Measurements from ENCODE around the gene AHI1. TPM values are rescaled to one million over a fixed set of nuclear protein-coding genes. Genes with fewer than 3 reads are reported as not detected.
"Not testable (repeated sequence)": the region's sequence is repeated elsewhere in the genome, so short reads cannot be mapped to it uniquely, and the experiment has no call there.

Gene AHI1
- polyA plus RNA-seq, 3 donors = 45.4 to 83.3 (median 66.3) TPM

DNA sequence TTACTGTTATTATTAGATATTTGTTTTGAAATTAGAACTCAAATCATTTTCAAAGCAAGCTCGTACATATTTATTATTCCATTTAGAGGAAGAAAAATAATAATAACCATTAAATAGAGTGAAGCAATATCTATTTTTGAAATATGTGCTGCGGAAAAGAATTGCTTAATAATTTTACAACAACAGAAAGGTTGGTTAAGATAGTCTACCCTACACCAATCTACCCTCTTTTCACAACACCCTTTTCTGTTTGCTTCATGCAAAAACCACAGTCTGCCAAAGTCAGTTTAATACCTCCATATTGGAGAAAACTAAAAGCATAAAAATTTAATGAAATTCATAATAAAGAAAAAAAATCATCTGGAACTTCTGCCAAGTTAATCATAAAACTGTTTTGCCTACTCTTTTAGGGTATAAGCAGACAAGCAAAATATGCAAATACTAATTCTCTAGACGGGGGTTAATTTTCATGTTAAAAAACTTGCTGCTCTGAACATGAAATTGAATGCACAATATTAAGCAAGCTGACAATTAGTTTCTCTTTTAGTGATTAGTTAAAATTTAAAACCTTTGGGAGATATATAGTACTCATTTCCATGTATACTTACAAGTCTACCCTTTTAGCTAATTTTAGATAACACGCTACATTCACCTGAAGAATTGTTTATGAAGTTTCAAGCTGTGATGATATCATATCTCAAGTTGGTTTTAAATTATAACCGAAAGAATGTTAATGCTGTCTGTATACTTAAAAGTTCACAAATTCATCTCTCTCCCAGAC, 100.2 kb downstream of the AHI1 start:
- DNase-seq = no peak

GRCh38 chr6:135395136-135395535, 102.4 kb downstream of the AHI1 start:
- no peak for DNase-seq

DNA sequence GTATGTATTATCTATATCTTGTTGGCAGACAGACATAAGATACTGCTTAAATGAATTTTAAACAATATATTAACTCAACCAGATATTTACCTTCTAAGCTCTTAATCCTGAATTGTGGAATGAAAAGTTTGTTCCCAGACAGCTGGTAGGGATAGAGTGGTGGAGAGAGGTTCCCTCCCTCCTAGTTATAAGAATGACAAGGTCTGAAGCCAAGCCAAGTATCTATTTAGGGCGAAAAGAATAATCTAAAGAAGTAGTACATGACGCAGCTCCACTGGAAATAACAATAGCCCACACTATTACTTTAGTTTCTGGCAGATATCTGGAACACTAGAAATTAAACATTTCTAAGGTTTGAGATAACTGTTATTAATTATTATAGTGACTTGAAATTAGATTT, 104.3 kb downstream of the AHI1 start:
- DNase-seq = no peak

DNA sequence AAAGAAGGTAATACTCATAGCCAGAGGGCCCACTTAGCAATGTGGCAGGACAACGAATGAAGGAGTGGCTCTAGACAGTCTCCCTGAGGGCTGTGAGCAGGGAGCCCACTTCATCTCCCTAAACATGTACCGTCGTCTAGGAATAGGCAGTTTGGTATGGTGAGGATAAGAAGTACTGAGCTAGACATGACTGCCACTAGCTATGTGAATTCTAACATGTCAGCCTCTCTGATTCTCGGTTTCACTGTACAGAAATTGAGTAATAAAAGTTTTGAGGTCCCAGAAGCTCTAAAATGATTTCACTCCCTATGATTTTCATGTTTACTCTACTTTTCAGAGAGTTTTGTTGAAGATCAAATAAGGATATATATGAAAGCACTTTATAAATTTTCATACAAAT, 107.1 kb downstream of the AHI1 start:
- no peak for DNase-seq

DNA sequence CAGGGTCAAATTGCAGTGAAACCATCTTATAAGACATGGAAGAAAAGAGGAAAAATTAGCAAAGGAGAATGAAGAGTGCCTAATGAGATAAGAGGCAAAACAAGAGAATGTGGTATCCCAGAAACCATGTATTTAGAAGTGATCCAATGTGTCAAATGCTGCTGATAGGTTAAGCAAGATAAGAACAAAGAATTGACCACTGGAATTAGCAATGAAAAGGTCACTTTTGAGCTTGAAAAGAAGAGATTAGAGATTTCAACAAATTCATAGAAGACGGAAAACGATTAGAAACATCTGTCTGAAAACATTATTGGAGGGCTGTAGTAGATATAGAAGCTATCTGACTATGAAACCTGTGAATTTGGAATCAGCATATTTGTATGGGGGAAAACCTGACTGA, 112.2 kb downstream of the AHI1 start:
- DNase-seq = no peak

GRCh38 chr6:135383766-135384165, 113.8 kb downstream of the AHI1 start:
- no peak for DNase-seq

GRCh38 chr6:135383301-135383700, 114.2 kb downstream of the AHI1 start:
- no peak for DNase-seq

DNA sequence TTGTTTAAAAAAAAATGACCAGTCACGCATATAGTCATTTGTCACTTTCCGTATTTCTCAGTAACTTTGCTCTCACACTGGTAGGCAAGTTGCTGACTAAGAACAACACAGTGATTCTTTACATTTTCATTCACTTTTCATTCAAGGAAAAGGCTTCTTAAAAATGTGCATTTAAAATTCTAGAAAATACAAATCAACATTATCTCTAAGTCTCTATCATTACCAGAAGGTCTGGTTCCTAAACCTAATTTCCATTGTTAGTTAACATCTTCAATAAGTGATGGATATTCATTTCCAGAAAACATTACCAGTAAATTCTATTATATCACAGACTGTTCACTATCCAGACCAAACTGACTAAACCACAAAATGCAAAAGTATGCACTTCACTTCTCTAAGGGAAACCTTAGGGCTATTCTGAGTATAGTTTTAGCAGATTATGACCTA, 115.3 kb downstream of the AHI1 start:
- no peak for DNase-seq

GRCh38 chr6:135380793-135381192, 116.7 kb downstream of the AHI1 start:
- no peak for DNase-seq

- no peak for DNase-seq
Observed at GRCh38 chr6:135379647-135380046, 117.9 kb downstream of the AHI1 start.

DNA sequence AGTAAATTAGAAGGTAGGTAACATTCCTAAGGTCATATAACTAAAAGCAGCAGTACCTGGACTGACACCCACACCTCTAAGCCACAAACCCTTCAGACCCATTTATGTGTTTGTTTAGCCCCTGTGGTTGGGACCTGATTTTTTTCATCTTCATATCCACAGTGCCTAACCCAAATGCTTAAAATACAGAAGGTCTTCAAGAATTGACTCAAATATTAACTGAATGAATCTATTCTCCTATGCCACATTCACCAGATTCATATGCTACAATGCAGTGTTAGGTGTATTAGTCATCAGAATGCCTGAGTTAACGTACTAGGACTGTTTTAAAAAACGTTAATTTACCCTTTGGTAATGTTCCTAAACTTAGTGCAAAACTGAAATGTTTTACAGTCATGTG, 124.8 kb downstream of the AHI1 start:
- DNase-seq = no peak

GRCh38 chr6:135363622-135364021, 133.9 kb downstream of the AHI1 start:
- not testable (repeated sequence) for DNase-seq

DNA sequence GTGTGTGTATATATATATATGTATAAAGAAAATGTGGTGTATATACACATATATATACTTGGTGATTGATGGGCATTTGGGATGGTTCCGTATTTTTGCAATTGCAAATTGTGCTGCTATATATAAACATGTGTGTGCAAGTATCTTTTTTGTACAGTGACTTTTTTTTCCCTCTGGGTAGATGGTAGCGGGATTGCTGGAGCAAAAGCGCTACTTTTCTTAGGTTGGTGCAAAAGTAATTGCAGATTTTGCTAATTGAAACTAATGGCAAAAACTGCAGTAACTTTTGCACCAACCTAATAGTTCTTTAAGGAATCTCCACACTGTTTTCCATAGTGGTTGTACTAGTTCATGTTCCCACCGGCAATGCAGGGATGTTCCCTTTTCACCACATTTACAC, 135.4 kb downstream of the AHI1 start:
- no peak for DNase-seq

DNA sequence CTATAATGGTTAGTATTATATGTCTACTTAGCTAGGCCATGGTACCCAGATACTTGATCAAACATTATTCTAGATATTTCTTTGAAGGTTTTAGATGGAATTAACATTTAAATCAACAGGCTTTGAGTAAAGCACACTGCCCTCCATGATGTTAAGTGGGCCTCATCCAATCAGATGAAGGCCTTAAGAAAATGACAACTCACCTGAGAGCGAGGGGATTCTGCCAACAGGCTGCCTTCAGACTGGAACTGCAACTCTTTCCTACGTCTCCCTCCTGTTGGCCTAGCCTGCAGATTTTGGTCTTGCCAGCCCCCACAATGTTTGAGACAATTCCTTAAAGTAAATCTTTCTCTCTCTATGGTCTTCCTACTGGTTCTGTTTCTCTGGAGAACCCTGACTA, 137.3 kb downstream of the AHI1 start:
- no peak for DNase-seq

DNA sequence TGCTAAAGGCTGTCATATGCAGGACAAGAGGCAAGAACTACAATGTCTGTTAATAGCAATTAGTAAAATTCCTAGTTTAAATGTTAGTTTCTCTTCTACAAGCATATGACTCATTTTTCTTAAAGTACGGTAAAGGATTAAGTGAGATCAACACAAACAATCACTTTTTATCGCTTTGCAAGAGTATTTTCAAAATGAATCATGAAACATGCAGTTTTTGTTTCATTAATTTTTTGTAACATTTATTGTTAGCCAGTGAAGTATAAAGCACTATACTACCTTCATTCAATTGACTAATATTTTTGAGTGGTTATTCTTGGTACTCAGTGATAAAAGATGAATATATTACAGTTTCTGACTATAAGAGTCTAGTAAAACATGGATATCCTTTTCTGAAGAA, 138.6 kb downstream of the AHI1 start:
- DNase-seq = no peak

GRCh38 chr6:135358251-135358821, 139.2 kb downstream of the AHI1 start:
- no peak for DNase-seq

- no peak for DNase-seq
Observed at GRCh38 chr6:135354407-135354806, 143.1 kb downstream of the AHI1 start.

DNA sequence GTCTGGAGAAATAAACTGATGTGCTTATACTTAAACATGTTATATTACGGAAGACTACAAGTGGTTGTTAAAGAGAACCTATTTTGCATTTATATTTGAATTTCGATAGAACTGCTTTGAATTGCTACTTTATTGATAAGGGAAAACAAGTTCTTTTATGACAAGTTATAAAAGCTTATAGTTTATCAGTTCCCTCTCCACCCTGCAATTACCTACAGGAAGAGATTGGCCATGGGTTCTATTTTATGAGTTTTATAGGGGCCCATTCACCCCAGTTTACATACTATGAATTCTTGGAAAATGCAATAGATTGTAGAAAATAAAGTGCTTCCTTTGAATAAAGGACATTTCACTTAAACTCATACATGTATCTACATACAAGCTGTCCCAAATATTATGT, 144.4 kb downstream of the AHI1 start:
- no peak for DNase-seq

- DNase-seq = no peak
Observed at GRCh38 chr6:135351635-135352034, 145.9 kb downstream of the AHI1 start.

GRCh38 chr6:135347887-135348286, 149.7 kb downstream of the AHI1 start:
- no peak for DNase-seq

GRCh38 chr6:135346747-135347146, 150.8 kb downstream of the AHI1 start:
- no peak for DNase-seq

DNA sequence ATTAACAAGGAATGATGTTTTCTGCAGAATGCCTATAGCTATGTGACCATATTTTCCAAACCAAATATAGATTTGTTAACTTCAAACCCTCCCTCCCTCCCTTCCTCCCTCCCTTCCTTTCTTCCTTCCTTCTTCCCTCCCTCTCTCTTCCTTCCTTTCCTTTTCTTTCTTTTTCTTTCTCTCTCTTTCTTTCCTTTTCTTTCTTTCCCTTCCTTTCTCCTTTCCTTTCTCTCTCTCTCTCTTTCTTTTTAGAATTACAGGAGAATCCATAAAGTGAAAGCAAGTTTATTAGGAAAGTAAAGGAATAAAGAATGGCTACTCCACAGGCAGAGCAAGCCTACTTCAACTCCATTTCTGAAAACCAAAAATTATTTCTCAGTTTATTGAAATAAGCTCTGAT, 153.0 kb downstream of the AHI1 start:
- DNase-seq = no peak

DNA sequence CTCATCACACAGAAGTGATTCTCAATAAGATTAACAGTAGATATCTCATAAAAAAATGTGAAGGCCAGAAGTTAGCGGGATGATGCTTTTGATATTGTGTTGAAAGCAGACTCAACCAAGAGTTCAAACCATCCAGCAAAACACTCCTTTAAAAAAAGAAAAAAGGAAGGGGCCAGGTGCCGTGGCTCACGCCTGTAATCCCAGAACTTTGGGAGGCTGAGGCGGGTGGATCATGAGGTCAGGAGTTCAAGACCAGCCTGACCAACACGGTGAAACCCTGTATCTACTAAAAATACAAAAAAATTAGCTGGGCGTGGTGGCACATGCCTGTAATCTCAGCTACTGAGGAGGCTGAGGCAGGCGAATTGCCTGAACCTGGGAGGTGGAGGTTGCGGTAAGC, 157.6 kb downstream of the AHI1 start:
- DNase-seq = not testable (repeated sequence)

DNA sequence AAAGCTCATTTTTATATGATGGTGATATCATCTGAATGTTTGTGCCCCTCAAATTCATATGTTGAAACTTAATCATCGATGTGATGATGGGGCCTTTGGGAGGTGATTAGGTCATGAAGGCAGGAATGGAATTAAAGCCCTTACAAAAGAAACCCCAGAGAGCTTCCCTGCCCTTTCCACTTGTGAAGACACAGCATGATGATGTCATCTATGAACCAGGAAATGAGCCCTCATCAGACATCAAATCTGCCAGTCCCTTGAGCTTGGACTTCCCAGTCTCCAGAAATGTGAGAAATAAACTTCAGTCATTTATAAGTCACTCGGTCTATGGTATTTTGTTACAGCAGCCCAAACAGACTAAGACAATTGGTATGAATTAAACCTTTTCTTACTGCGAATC, 163.4 kb downstream of the AHI1 start:
- DNase-seq = no peak

Data from renal pelvis (tissue), 4 donors.